Endothelial cell of umbilical vein (primary cell): Measurements from ENCODE around the gene ZC3H13. TPM values are rescaled to one million over a fixed set of nuclear protein-coding genes. Genes with fewer than 3 reads are reported as not detected.

ENCODE experiments used
- BruUV-seq: library from RNA; stranded (reverse); fragments of 400-500 nt; replicated peaks from 2 replicates; lab custom pipeline; 2021; lab: Mats Ljungman, UMichigan
- CTCF ChIA-PET: fragments of 300-600, 350-600 bp; sonication (Branson Sonifier 250); formaldehyde crosslinking; loops from one replicate; lab custom pipeline; 2021; ENCODE audit warnings: antibody characterized with exemption, inconsistent platforms; lab: Charles Lee
- POLR2A ChIA-PET: fragments of 300-600, 350-600 bp; sonication (Branson Sonifier 250); formaldehyde crosslinking; loops from one replicate; lab custom pipeline; 2021; ENCODE audit warnings: antibody characterized with exemption, inconsistent platforms; lab: Charles Lee
- DNase-seq: peaks from one replicate; pipeline ENCODE4 v3.0.0-alpha.2; 2011; ENCODE audit warnings: low read depth, low spot score
- FAIRE-seq: peaks from 2 replicates; lab custom pipeline; 2011; peaks lifted over from hg19 to GRCh38; lab: Jason Lieb, UNC
- H2AFZ ChIP-seq: 2 replicates; pipeline ENCODE4 v1.6.0; 2012; ENCODE audit warnings: low read depth, low read length, control low read depth, inconsistent platforms
- H3K27ac ChIP-seq: 2 replicates; pipeline ENCODE4 v1.5.1; 2011; ENCODE audit warnings: low read depth, mild to moderate bottlenecking, control low read depth, low read length, moderate library complexity; ENCODE audit not compliant: insufficient read depth
- H3K27me3 ChIP-seq, 2 experiments: 2 replicates each; pipeline versions ENCODE4 v1.6.0 to v1.6.1; 2011; ENCODE audit warnings: low read length in 2 of 2, mixed read lengths in 1 of 2; ENCODE audit not compliant: control insufficient read depth in 2 of 2, insufficient read depth in 2 of 2
- H3K36me3 ChIP-seq, 2 experiments: 2 replicates in 1 of 2; 3 replicates in 1 of 2; pipeline ENCODE4 v1.5.1; 2011; ENCODE audit warnings: low read length in 2 of 2, mild to moderate bottlenecking in 1 of 2, moderate library complexity in 1 of 2; ENCODE audit not compliant: control insufficient read depth in 2 of 2, insufficient read depth in 2 of 2; ENCODE audit errors: extremely low read depth in 1 of 2
- H3K4me1 ChIP-seq: 3 replicates; pipeline ENCODE4 v1.5.1; 2011; ENCODE audit warnings: mild to moderate bottlenecking, low read length; ENCODE audit not compliant: control insufficient read depth, insufficient read depth; ENCODE audit errors: extremely low read depth
- H3K4me2 ChIP-seq: 2 replicates; pipeline ENCODE4 v1.6.1; 2011; ENCODE audit warnings: low read length, control low read depth, mixed read lengths; ENCODE audit not compliant: insufficient read depth
- H3K4me3 ChIP-seq, 3 experiments: fragments of 200-600 bp in 1 of 3; sonication (generic), shearing (Covaris generic) in 1 of 3; replicated peaks in 1 of 3; 2 replicates each; pipeline ENCODE4 v1.5.1; 2011 to 2016; ENCODE audit warnings: control low read depth in 3 of 3, low read length in 3 of 3, mild to moderate bottlenecking in 2 of 3, inconsistent platforms in 1 of 3, low read depth in 1 of 3, moderate library complexity in 1 of 3; ENCODE audit not compliant: insufficient read depth in 1 of 3
- H3K79me2 ChIP-seq: 2 replicates; pipeline ENCODE4 v1.6.0; 2012; ENCODE audit warnings: low read length, inconsistent platforms; ENCODE audit not compliant: control insufficient read depth, insufficient read depth
- H3K9ac ChIP-seq: replicated peaks from 2 replicates; pipeline ENCODE3; 2011; ENCODE audit warnings: low read length, control low read depth; ENCODE audit not compliant: insufficient read depth; ENCODE audit errors: extremely low read depth
- H3K9me1 ChIP-seq: replicated peaks from 3 replicates; pipeline ENCODE4 v1.6.0; 2011; ENCODE audit warnings: mild to moderate bottlenecking, low read length; ENCODE audit not compliant: control insufficient read depth, insufficient read depth; ENCODE audit errors: extremely low read depth
- H3K9me3 ChIP-seq: replicated peaks from 2 replicates; pipeline ENCODE4 v1.5.1; 2012; ENCODE audit warnings: low read length, inconsistent platforms; ENCODE audit not compliant: control insufficient read depth, insufficient read depth
- H4K20me1 ChIP-seq: replicated peaks from 2 replicates; pipeline ENCODE3; 2011; ENCODE audit warnings: mild to moderate bottlenecking, low read length; ENCODE audit not compliant: control insufficient read depth, insufficient read depth; ENCODE audit errors: extremely low read depth
- CTCF ChIP-seq, 2 donors: IDR thresholded peaks; 1 replicate in 1 of 2; 2 replicates in 1 of 2; pipeline ENCODE4 v1.5.1; 2011; ENCODE audit warnings: low read length in 2 of 2, mild to moderate bottlenecking in 2 of 2, moderate library complexity in 2 of 2, control low read depth in 1 of 2, inconsistent platforms in 1 of 2, low read depth in 1 of 2; ENCODE audit not compliant: insufficient read depth in 1 of 2; ENCODE audit errors: extremely low read depth in 1 of 2
- EZH2 ChIP-seq: IDR thresholded peaks from 2 replicates; pipeline ENCODE4 v1.6.1; 2012; ENCODE audit warnings: borderline replicate concordance, low read depth, mild to moderate bottlenecking, moderate library complexity, low read length, inconsistent platforms; ENCODE audit not compliant: severe bottlenecking
- FOS ChIP-seq: IDR thresholded peaks from 2 replicates; pipeline ENCODE4 v1.6.1; 2011; ENCODE audit warnings: mild to moderate bottlenecking, low read length, moderate library complexity, borderline replicate concordance; ENCODE audit not compliant: insufficient read depth
- GATA2 ChIP-seq: IDR thresholded peaks from 2 replicates; pipeline ENCODE4 v1.7.0; 2011; ENCODE audit warnings: low read depth, mild to moderate bottlenecking, moderate library complexity, mixed read lengths, low read length; ENCODE audit not compliant: insufficient read length, insufficient read depth
- JUN ChIP-seq: IDR thresholded peaks from 2 replicates; pipeline ENCODE4 v1.6.1; 2011; ENCODE audit warnings: borderline replicate concordance, low read depth; ENCODE audit not compliant: insufficient read length, insufficient read depth
- MAX ChIP-seq: IDR thresholded peaks from 2 replicates; pipeline ENCODE4 v1.6.1; 2011; ENCODE audit not compliant: insufficient read depth, insufficient read length
- MYC ChIP-seq: IDR thresholded peaks from one replicate; pipeline ENCODE4 v1.6.1; 2011; ENCODE audit warnings: mild to moderate bottlenecking, low read depth, low read length
- POLR2A ChIP-seq: IDR thresholded peaks from 2 replicates; pipeline ENCODE4 v1.6.1; 2012; ENCODE audit warnings: low read depth, mild to moderate bottlenecking, control low read depth, low read length
- POLR2AphosphoS5 ChIP-seq: IDR thresholded peaks from 2 replicates; pipeline ENCODE4 v1.6.1; 2012; ENCODE audit warnings: low read depth, mild to moderate bottlenecking, control low read depth, low read length, moderate library complexity; ENCODE audit not compliant: insufficient read depth
- dilution Hi-C: fragments of 300-500 bp; cut with MboI; formaldehyde crosslinking; loops from one replicate; pipeline ENCODE4 v1.15.0; 2019; ENCODE audit warnings: low sequenced_read_pairs; ENCODE audit not compliant: extremely low pct_ligation_motif_present
- intact Hi-C: fragments of 100-400 bp; cut with micrococcal nuclease; formaldehyde crosslinking; loops from one replicate; pipeline ENCODE4 v1.10.0; 2022
- polyA plus RNA-seq, 4 experiments: library from polyadenylated mRNA; depleted of rRNA in 3 of 4; stranded (reverse) in 3 of 4; unstranded in 1 of 4; fragments of >200 nt; gene quantifications; 2 replicates each; pipeline versions ENCODE4 v1.2.1 to v1.2.3, GENCODE V29; 2011 to 2012; ENCODE audit warnings: missing spikeins in 1 of 4
- total RNA-seq: library from RNA; stranded (reverse); gene quantifications from 2 replicates; pipeline ENCODE4 v1.2.3, GENCODE V29; 2021

Gene ZC3H13
- total and polyA plus RNA-seq, 2 donors (not counting 3 experiments of a cell fraction or from before 2014, with no cell fraction given), result 3.8 to 36.6 TPM

GRCh38 chr13:46071590-46072249 is 19.2 kb upstream of the ZC3H13 start:
- Histone ChIP-seq H3K79me2 (no peaks in the 10 kb centered on the region), H2AFZ (no peak overlapping the region), H3K9me3 (no peaks in the 10 kb centered on the region), H3K4me2 (no peak overlapping the region), H3K27ac (no peak overlapping the region), H4K20me1 (no peaks in the 10 kb centered on the region), H3K36me3 (no peaks in the 10 kb centered on the region), H3K9me1 (no peaks in the 10 kb centered on the region), H3K4me1 (no peaks in the 10 kb centered on the region), H3K9ac (no peak overlapping the region), H3K27me3 (no peaks in the 10 kb centered on the region), H3K4me3 (no peak overlapping the region)
- FAIRE-seq (no peak), DNase-seq (no peak)
- TF ChIP-seq EZH2 (no peak), POLR2A (no peak), MYC (no peak), MAX (no peak), CTCF (IDR thresholded peaks at IDR 0.05; ENCODE audit: extremely low read depth in 1 of 2, insufficient read depth in 1 of 2, low read depth in 1 of 2, low read length in 2 of 2) (no peak), POLR2AphosphoS5 (no peak), FOS (no peak), JUN (no peak), GATA2 (no peak)
- POLR2A ChIA-PET, result no interaction called here
- CTCF ChIA-PET, result interaction anchor here (1.2 kb wide), 1 partner anchor 55 kb away, joined by 5 read pairs; no protein-coding TSS in a partner anchor
- intact Hi-C loops (no loop called here), dilution Hi-C loops (no loop called here)
- no TSS peak for BruUV-seq
